ENCODE results near the gene ANXA3.
A peak's percentile ranks its signal among the peaks of the same experiment; 100 is the strongest.

ANXA3 gene

GRCh38 chr4:78613522-78614321 lies 62.2 kb downstream of the ANXA3 start:
- peak; percentile 14 for DNase-seq

GRCh38 chr4:78616046-78616498 lies 64.5 kb downstream of the ANXA3 start:
- no peak for DNase-seq

- no peak for DNase-seq
Observed at GRCh38 chr4:78618436-78618835, 66.9 kb downstream of the ANXA3 start.

- no peak for DNase-seq
Observed at GRCh38 chr4:78621395-78621794, 69.8 kb downstream of the ANXA3 start.

GRCh38 chr4:78622253-78622979 lies 70.8 kb downstream of the ANXA3 start:
- no peak for DNase-seq

- no peak for DNase-seq
Observed at GRCh38 chr4:78624048-78624447, 72.5 kb downstream of the ANXA3 start.

GRCh38 chr4:78625073-78625472 lies 73.5 kb downstream of the ANXA3 start:
- no peak for DNase-seq

GRCh38 chr4:78627046-78627965 lies 75.7 kb downstream of the ANXA3 start:
- no peak for DNase-seq

- no peak for DNase-seq
Observed at GRCh38 chr4:78627966-78628678, 76.6 kb downstream of the ANXA3 start.

- no peak for DNase-seq
Observed at GRCh38 chr4:78629991-78630541, 78.5 kb downstream of the ANXA3 start.

GRCh38 chr4:78630615-78631014 lies 79.0 kb downstream of the ANXA3 start:
- no peak for DNase-seq

GRCh38 chr4:78634011-78634664 lies 82.6 kb downstream of the ANXA3 start:
- DNase-seq, result no peak

GRCh38 chr4:78638337-78639172 lies 87.0 kb downstream of the ANXA3 start:
- no peak for DNase-seq

- DNase-seq, result no peak
Observed at GRCh38 chr4:78640714-78641113, 89.1 kb downstream of the ANXA3 start.

GRCh38 chr4:78642934-78643333 lies 91.4 kb downstream of the ANXA3 start:
- no peak for DNase-seq

- no peak for DNase-seq
Observed at GRCh38 chr4:78644063-78644691, 92.6 kb downstream of the ANXA3 start.

GRCh38 chr4:78644744-78645330 lies 93.3 kb downstream of the ANXA3 start:
- DNase-seq, result peak; percentile 45

GRCh38 chr4:78645853-78646757 lies 94.5 kb downstream of the ANXA3 start:
- DNase-seq, result no peak

- no peak for DNase-seq
Observed at GRCh38 chr4:78647272-78647671, 95.7 kb downstream of the ANXA3 start.
